ENCODE results near the gene CAPN3. TPM values are rescaled to one million over a fixed set of nuclear protein-coding genes. Genes with fewer than 3 reads are reported as not detected.

The CAPN3 gene
- total RNA-seq, 2 experiments from 2014 or later = 8.3 to 10.1 TPM

- H3K36me3 Mint-ChIP-seq = peaks cover 7% of the 10 kb centered on the region
- no peaks in the 10 kb centered on the region for H3K9me3 Mint-ChIP-seq
- POLR2A ChIA-PET = no interaction called here
- no peak overlapping the region for H3K4me3 Mint-ChIP-seq
- H3K27me3 Mint-ChIP-seq = no peaks in the 10 kb centered on the region
- H3K27ac Mint-ChIP-seq = peak overlapping the region; percentile 42
- ATAC-seq (ENCODE audit: low read depth) (no peak), DNase-seq (no peak)
- H3K4me1 Mint-ChIP-seq = peaks cover 9% of the 10 kb centered on the region
These were observed 15.6 kb upstream of the CAPN3 start for GRCh38 chr15:42343596-42344232.

GRCh38 chr15:42344763-42345162 lies 14.5 kb upstream of the CAPN3 start:
- no peak for DNase-seq
- Mint-ChIP-seq H3K27ac (no peak overlapping the region), H3K36me3 (peaks cover 10% of the 10 kb centered on the region), H3K4me3 (no peak overlapping the region), H3K27me3 (no peaks in the 10 kb centered on the region), H3K9me3 (no peaks in the 10 kb centered on the region), H3K4me1 (peaks cover 9% of the 10 kb centered on the region)
- POLR2A ChIA-PET = no interaction called here
- peak; percentile 61 for ATAC-seq (ENCODE audit: low read depth)

GRCh38 chr15:42345504-42345903 lies 13.8 kb upstream of the CAPN3 start:
- no peak overlapping the region for H3K27ac Mint-ChIP-seq
- ATAC-seq (ENCODE audit: low read depth) (no peak), DNase-seq (no peak)
- POLR2A ChIA-PET = no interaction called here
- H3K9me3 Mint-ChIP-seq = no peaks in the 10 kb centered on the region
- no peak overlapping the region for H3K4me3 Mint-ChIP-seq
- peaks cover 9% of the 10 kb centered on the region for H3K4me1 Mint-ChIP-seq
- no peaks in the 10 kb centered on the region for H3K27me3 Mint-ChIP-seq
- H3K36me3 Mint-ChIP-seq = peaks cover 12% of the 10 kb centered on the region

- H3K27me3 Mint-ChIP-seq = no peaks in the 10 kb centered on the region
These were observed 11.2 kb upstream of the CAPN3 start for GRCh38 chr15:42348083-42348482.

GRCh38 chr15:42349186-42349585 lies 10.1 kb upstream of the CAPN3 start:
- peaks cover 9% of the 10 kb centered on the region for H3K4me1 Mint-ChIP-seq
- H3K27ac Mint-ChIP-seq = no peak overlapping the region
- ATAC-seq (ENCODE audit: low read depth) (no peak), DNase-seq (no peak)
- POLR2A ChIA-PET = interaction anchor here (0.5 kb wide), 1 partner anchor 217 kb away, joined by 4 read pairs; no protein-coding TSS in a partner anchor
- no peaks in the 10 kb centered on the region for H3K9me3 Mint-ChIP-seq
- peaks cover 18% of the 10 kb centered on the region for H3K36me3 Mint-ChIP-seq
- no peak overlapping the region for H3K4me3 Mint-ChIP-seq
- no peaks in the 10 kb centered on the region for H3K27me3 Mint-ChIP-seq

More at GRCh38 chr15:42348083-42348482, 11.2 kb upstream of the CAPN3 start:
- no peak overlapping the region for H3K4me3 Mint-ChIP-seq
- no peak for ATAC-seq (ENCODE audit: low read depth)
- peaks cover 9% of the 10 kb centered on the region for H3K4me1 Mint-ChIP-seq
- POLR2A ChIA-PET = interaction anchor here (0.5 kb wide), 1 partner anchor 253 kb away, joined by 4 read pairs; no protein-coding TSS in a partner anchor
- no peak overlapping the region for H3K27ac Mint-ChIP-seq
- no peak for DNase-seq
- no peaks in the 10 kb centered on the region for H3K9me3 Mint-ChIP-seq
- H3K36me3 Mint-ChIP-seq = peaks cover 15% of the 10 kb centered on the region

- POLR2A ChIA-PET = no interaction called here
- H3K27me3 Mint-ChIP-seq = no peaks in the 10 kb centered on the region
- DNase-seq = no peak
- H3K4me1 Mint-ChIP-seq = no peaks in the 10 kb centered on the region
- no peaks in the 10 kb centered on the region for H3K9me3 Mint-ChIP-seq
- no peak for ATAC-seq (ENCODE audit: low read depth)
- no peak overlapping the region for H3K4me3 Mint-ChIP-seq
- no peak overlapping the region for H3K27ac Mint-ChIP-seq
- peaks cover 10% of the 10 kb centered on the region for H3K36me3 Mint-ChIP-seq
These were observed 6.9 kb upstream of the CAPN3 start for GRCh38 chr15:42352401-42352800.

- H3K4me3 Mint-ChIP-seq = no peak overlapping the region
- no peak for DNase-seq
- peaks cover 10% of the 10 kb centered on the region for H3K36me3 Mint-ChIP-seq
- no peak for ATAC-seq (ENCODE audit: low read depth)
- no peaks in the 10 kb centered on the region for H3K9me3 Mint-ChIP-seq
- POLR2A ChIA-PET = no interaction called here
- H3K27ac Mint-ChIP-seq = no peak overlapping the region
- H3K27me3 Mint-ChIP-seq = no peaks in the 10 kb centered on the region
- H3K4me1 Mint-ChIP-seq = no peaks in the 10 kb centered on the region
These were observed 6.2 kb upstream of the CAPN3 start for GRCh38 chr15:42353061-42353460.

GRCh38 chr15:42354824-42355223 lies 4.5 kb upstream of the CAPN3 start:
- Mint-ChIP-seq H3K27ac (no peak overlapping the region), H3K4me1 (no peaks in the 10 kb centered on the region), H3K4me3 (no peak overlapping the region), H3K9me3 (no peaks in the 10 kb centered on the region), H3K27me3 (no peaks in the 10 kb centered on the region), H3K36me3 (peaks cover 7% of the 10 kb centered on the region)
- POLR2A ChIA-PET = no interaction called here
- ATAC-seq (ENCODE audit: low read depth) = no peak
- DNase-seq = no peak

GRCh38 chr15:42355291-42355690 lies 4.0 kb upstream of the CAPN3 start:
- Mint-ChIP-seq H3K4me1 (no peaks in the 10 kb centered on the region), H3K36me3 (peaks cover 5% of the 10 kb centered on the region), H3K27me3 (no peaks in the 10 kb centered on the region), H3K4me3 (no peak overlapping the region), H3K27ac (no peak overlapping the region), H3K9me3 (no peaks in the 10 kb centered on the region)
- no peak for DNase-seq
- POLR2A ChIA-PET = no interaction called here
- no peak for ATAC-seq (ENCODE audit: low read depth)

- H3K4me3 Mint-ChIP-seq = no peak overlapping the region
- no peaks in the 10 kb centered on the region for H3K9me3 Mint-ChIP-seq
- H3K36me3 Mint-ChIP-seq = peaks cover 3% of the 10 kb centered on the region
- H3K27me3 Mint-ChIP-seq = no peaks in the 10 kb centered on the region
- peaks cover 4% of the 10 kb centered on the region for H3K4me1 Mint-ChIP-seq
- POLR2A ChIA-PET = no interaction called here
- ATAC-seq (ENCODE audit: low read depth) (no peak), DNase-seq (no peak)
- H3K27ac Mint-ChIP-seq = no peak overlapping the region
These were observed 2.5 kb upstream of the CAPN3 start for GRCh38 chr15:42356851-42357250.

- ATAC-seq (ENCODE audit: low read depth) = no peak
- no peak for DNase-seq
- Mint-ChIP-seq H3K27me3 (no peaks in the 10 kb centered on the region), H3K36me3 (peaks cover 2% of the 10 kb centered on the region), H3K27ac (no peak overlapping the region), H3K4me1 (peaks cover 4% of the 10 kb centered on the region), H3K9me3 (no peaks in the 10 kb centered on the region), H3K4me3 (no peak overlapping the region)
- POLR2A ChIA-PET = no interaction called here
These were observed 1.2 kb upstream of the CAPN3 start for GRCh38 chr15:42358141-42358540.

- Mint-ChIP-seq H3K27me3 (no peaks in the 10 kb centered on the region), H3K36me3 (no peaks in the 10 kb centered on the region), H3K9me3 (no peaks in the 10 kb centered on the region), H3K4me3 (no peak overlapping the region), H3K4me1 (peaks cover 4% of the 10 kb centered on the region), H3K27ac (no peak overlapping the region)
- DNase-seq (no peak), ATAC-seq (ENCODE audit: low read depth) (no peak)
- POLR2A ChIA-PET = no interaction called here
These were observed 684 bp downstream of the CAPN3 start for GRCh38 chr15:42359985-42360384.

GRCh38 chr15:42360535-42361112 lies 1.3 kb downstream of the CAPN3 start:
- Mint-ChIP-seq H3K36me3 (no peaks in the 10 kb centered on the region), H3K27ac (no peak overlapping the region), H3K4me3 (no peak overlapping the region), H3K9me3 (no peaks in the 10 kb centered on the region), H3K27me3 (no peaks in the 10 kb centered on the region), H3K4me1 (peaks cover 4% of the 10 kb centered on the region)
- ATAC-seq (ENCODE audit: low read depth) (no peak), DNase-seq (no peak)
- POLR2A ChIA-PET = no interaction called here

- POLR2A ChIA-PET = no interaction called here
- DNase-seq = no peak
- Mint-ChIP-seq H3K4me3 (no peak overlapping the region), H3K9me3 (no peaks in the 10 kb centered on the region), H3K4me1 (peaks cover 4% of the 10 kb centered on the region), H3K27ac (no peak overlapping the region), H3K27me3 (no peaks in the 10 kb centered on the region), H3K36me3 (no peaks in the 10 kb centered on the region)
- ATAC-seq (ENCODE audit: low read depth) = no peak
These were observed 4.2 kb downstream of the CAPN3 start for GRCh38 chr15:42363487-42363886.
